Measurements from ENCODE around the gene UIMC1. TPM values are rescaled to one million over a fixed set of nuclear protein-coding genes. Genes with fewer than 3 reads are reported as not detected.

The UIMC1 gene
- total RNA-seq, 2 experiments from 2014 or later, result 42.7 to 78.5 TPM

DNA sequence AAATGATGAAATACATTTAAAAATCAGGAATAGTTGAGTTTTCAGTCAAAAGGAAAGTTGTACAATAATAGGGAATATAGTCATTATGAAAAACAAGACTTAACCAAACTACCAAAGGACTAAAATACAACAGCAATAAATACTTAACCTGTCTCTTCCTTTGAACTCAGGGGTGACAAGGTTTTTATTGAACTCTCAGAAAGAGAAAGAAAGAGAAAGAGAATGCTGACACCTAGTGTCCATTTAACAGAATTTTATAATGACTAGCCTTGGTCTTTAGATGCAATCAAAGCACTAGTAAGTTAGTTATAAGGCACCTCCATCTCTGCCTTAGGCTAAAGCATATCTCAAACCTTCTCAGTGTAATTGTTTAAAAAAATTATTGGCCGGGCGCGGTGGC is 47.5 kb downstream of the UIMC1 start:
- Histone ChIP-seq H4K20me1 (ENCODE audit: insufficient read depth, low read length) (peaks cover 10% of the 10 kb centered on the region; the same call in 1 of the 2 replicates), H3K4me2 (ENCODE audit: low read length) (no peak overlapping the region), H3K4me3 (ENCODE audit: low read depth, low read length, poor library complexity, severe bottlenecking) (no peak overlapping the region), H3K4me1 (ENCODE audit: insufficient read depth, low read length, poor library complexity, severe bottlenecking) (no peaks in the 10 kb centered on the region), H3K27ac (ENCODE audit: low read depth, low read length, poor library complexity, severe bottlenecking) (no peak overlapping the region), H3K9me2 (ENCODE audit: insufficient read depth, low read length) (no peaks in the 10 kb centered on the region), H3K36me3 (ENCODE audit: insufficient read depth, low read length) (peaks cover 53% of the 10 kb centered on the region), H3K9me3 (ENCODE audit: low read length) (no peaks in the 10 kb centered on the region), H3K79me2 (ENCODE audit: insufficient read depth, low read depth, low read length) (no peaks in the 10 kb centered on the region), H2AFZ (ENCODE audit: low read length) (no peak overlapping the region)
- TF ChIP-seq, protein P1, sequence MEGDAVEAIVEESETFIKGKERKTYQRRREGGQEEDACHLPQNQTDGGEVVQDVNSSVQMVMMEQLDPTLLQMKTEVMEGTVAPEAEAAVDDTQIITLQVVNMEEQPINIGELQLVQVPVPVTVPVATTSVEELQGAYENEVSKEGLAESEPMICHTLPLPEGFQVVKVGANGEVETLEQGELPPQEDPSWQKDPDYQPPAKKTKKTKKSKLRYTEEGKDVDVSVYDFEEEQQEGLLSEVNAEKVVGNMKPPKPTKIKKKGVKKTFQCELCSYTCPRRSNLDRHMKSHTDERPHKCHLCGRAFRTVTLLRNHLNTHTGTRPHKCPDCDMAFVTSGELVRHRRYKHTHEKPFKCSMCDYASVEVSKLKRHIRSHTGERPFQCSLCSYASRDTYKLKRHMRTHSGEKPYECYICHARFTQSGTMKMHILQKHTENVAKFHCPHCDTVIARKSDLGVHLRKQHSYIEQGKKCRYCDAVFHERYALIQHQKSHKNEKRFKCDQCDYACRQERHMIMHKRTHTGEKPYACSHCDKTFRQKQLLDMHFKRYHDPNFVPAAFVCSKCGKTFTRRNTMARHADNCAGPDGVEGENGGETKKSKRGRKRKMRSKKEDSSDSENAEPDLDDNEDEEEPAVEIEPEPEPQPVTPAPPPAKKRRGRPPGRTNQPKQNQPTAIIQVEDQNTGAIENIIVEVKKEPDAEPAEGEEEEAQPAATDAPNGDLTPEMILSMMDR (conservative IDR thresholded peaks at IDR 0.05; ENCODE audit: low read length), result peak; percentile 80
- no peak for TF ChIP-seq EZH2phosphoT487 (IDR thresholded peaks at IDR 0.05; ENCODE audit: borderline replicate concordance, low read depth, low read length)
- peak; percentile 63 for DNase-seq (ENCODE audit: low spot score)
- POLR2A ChIA-PET, result no interaction called here
- CTCF ChIA-PET (ENCODE audit: unreplicated experiment), result interaction anchor here (1.5 kb wide), 1 partner anchor 298 kb away, joined by 3 read pairs; no protein-coding TSS in a partner anchor
- no TSS peak for BruUV-seq (replicated peaks)
- intact Hi-C loops (cut with micrococcal nuclease; ENCODE audit: unreplicated experiment), result loop anchor here (2.0 to 5.0 kb wide), 2 partner anchors 153 to 298 kb away; no protein-coding TSS in a partner anchor

- DNase-seq (ENCODE audit: low spot score), result no peak
- ChIA-PET CTCF (ENCODE audit: unreplicated experiment) (no interaction called here), POLR2A (no interaction called here)
- Histone ChIP-seq H3K36me3 (ENCODE audit: insufficient read depth, low read length) (peaks cover 62% of the 10 kb centered on the region), H3K9me2 (ENCODE audit: insufficient read depth, low read length) (no peaks in the 10 kb centered on the region), H2AFZ (ENCODE audit: low read length) (no peak overlapping the region), H3K79me2 (ENCODE audit: insufficient read depth, low read depth, low read length) (no peaks in the 10 kb centered on the region), H3K4me3 (ENCODE audit: low read depth, low read length, poor library complexity, severe bottlenecking) (no peak overlapping the region), H3K4me1 (ENCODE audit: insufficient read depth, low read length, poor library complexity, severe bottlenecking) (no peaks in the 10 kb centered on the region), H3K9me3 (ENCODE audit: low read length) (no peaks in the 10 kb centered on the region), H4K20me1 (ENCODE audit: insufficient read depth, low read length) (peaks cover 10% of the 10 kb centered on the region; the same call in 1 of the 2 replicates), H3K4me2 (ENCODE audit: low read length) (no peak overlapping the region), H3K27ac (ENCODE audit: low read depth, low read length, poor library complexity, severe bottlenecking) (no peak overlapping the region)
- intact Hi-C loops (cut with micrococcal nuclease; ENCODE audit: unreplicated experiment), result loop anchor here (5.0 kb wide), 1 partner anchor 156 kb away; no protein-coding TSS in a partner anchor
- BruUV-seq (replicated peaks), result no TSS peak
- TF ChIP-seq EZH2phosphoT487 (IDR thresholded peaks at IDR 0.05; ENCODE audit: borderline replicate concordance, low read depth, low read length), result no peak
- TF ChIP-seq, protein P1 (conservative IDR thresholded peaks at IDR 0.05; ENCODE audit: low read length), result no peak
Measured at GRCh38 chr5:176956756-176957155, 49.8 kb downstream of the UIMC1 start.

- no peak for DNase-seq (ENCODE audit: low spot score)
- H3K36me3 ChIP-seq (ENCODE audit: insufficient read depth, low read length), result peaks cover 71% of the 10 kb centered on the region
- no peak overlapping the region for H3K4me2 ChIP-seq (ENCODE audit: low read length)
- no peaks in the 10 kb centered on the region for H3K9me3 ChIP-seq (ENCODE audit: low read length)
- no TSS peak for BruUV-seq (replicated peaks)
- no peaks in the 10 kb centered on the region for H3K4me1 ChIP-seq (ENCODE audit: insufficient read depth, low read length, poor library complexity, severe bottlenecking)
- H3K27ac ChIP-seq (ENCODE audit: low read depth, low read length, poor library complexity, severe bottlenecking), result no peak overlapping the region
- H3K4me3 ChIP-seq (ENCODE audit: low read depth, low read length, poor library complexity, severe bottlenecking), result no peak overlapping the region
- TF ChIP-seq, protein P1 (conservative IDR thresholded peaks at IDR 0.05; ENCODE audit: low read length), result no peak
- TF ChIP-seq EZH2phosphoT487 (IDR thresholded peaks at IDR 0.05; ENCODE audit: borderline replicate concordance, low read depth, low read length), result no peak
- CTCF ChIA-PET (ENCODE audit: unreplicated experiment), result no interaction called here
- H4K20me1 ChIP-seq (ENCODE audit: insufficient read depth, low read length), result peaks cover 10% of the 10 kb centered on the region; the same call in 1 of the 2 replicates
- H3K9me2 ChIP-seq (ENCODE audit: insufficient read depth, low read length), result no peaks in the 10 kb centered on the region
- H3K79me2 ChIP-seq (ENCODE audit: insufficient read depth, low read depth, low read length), result no peaks in the 10 kb centered on the region
- H2AFZ ChIP-seq (ENCODE audit: low read length), result no peak overlapping the region
- POLR2A ChIA-PET, result no interaction called here
- intact Hi-C loops (cut with micrococcal nuclease; ENCODE audit: unreplicated experiment), result loop anchor here (5.0 kb wide), 1 partner anchor 156 kb away; no protein-coding TSS in a partner anchor
Measured at GRCh38 chr5:176955895-176956294, 50.7 kb downstream of the UIMC1 start.
